HK-2 (cell line): ENCODE measurements around the gene CES2.
"Not testable (repeated sequence)": the region's sequence is repeated elsewhere in the genome, so short reads cannot be mapped to it uniquely, and the experiment has no call there.

Experiments used
- DNase-seq: peaks from one replicate; pipeline ENCODE4 v3.0.0-alpha.2; 2018; ENCODE audit not compliant: unreplicated experiment

Gene CES2

GRCh38 chr16:66935314-66936011 lies at the start of gene CES2:
Gene CES2 (plus strand): TSS chr16:66935516. CDS start chr16:66935636, 120 bp downstream.
- DNase-seq, result peak; percentile 72

- no peak for DNase-seq
Observed at GRCh38 chr16:66886321-66886720, 49.0 kb upstream of the CES2 start.

GRCh38 chr16:66886914-66887313 lies 48.4 kb upstream of the CES2 start:
- no peak for DNase-seq

GRCh38 chr16:66888647-66889615 lies 46.4 kb upstream of the CES2 start:
- DNase-seq, result no peak

GRCh38 chr16:66889622-66890021 lies 45.7 kb upstream of the CES2 start:
- no peak for DNase-seq

GRCh38 chr16:66890799-66891198 lies 44.5 kb upstream of the CES2 start:
- no peak for DNase-seq

GRCh38 chr16:66891360-66891759 lies 44.0 kb upstream of the CES2 start:
- DNase-seq, result no peak

- DNase-seq, result no peak
Observed at GRCh38 chr16:66891797-66892196, 43.5 kb upstream of the CES2 start.

- DNase-seq, result no peak
Observed at GRCh38 chr16:66894055-66894454, 41.3 kb upstream of the CES2 start.

- DNase-seq, result peak; percentile 67
Observed at GRCh38 chr16:66894948-66895688, 40.2 kb upstream of the CES2 start.

- DNase-seq, result no peak
Observed at GRCh38 chr16:66895689-66895979, 39.7 kb upstream of the CES2 start.

- DNase-seq, result no peak
Observed at GRCh38 chr16:66895999-66896398, 39.3 kb upstream of the CES2 start.

- not testable (repeated sequence) for DNase-seq
Observed at GRCh38 chr16:66896682-66897081, 38.6 kb upstream of the CES2 start.

GRCh38 chr16:66898207-66898606 lies 37.1 kb upstream of the CES2 start:
- DNase-seq, result peak; percentile 68

GRCh38 chr16:66898933-66899309 lies 36.4 kb upstream of the CES2 start:
- no peak for DNase-seq

- DNase-seq, result no peak
Observed at GRCh38 chr16:66899310-66899944, 35.9 kb upstream of the CES2 start.

GRCh38 chr16:66899945-66900710 lies 35.2 kb upstream of the CES2 start:
- DNase-seq, result peak; percentile 83

- DNase-seq, result no peak
Observed at GRCh38 chr16:66900721-66901441, 34.4 kb upstream of the CES2 start.

GRCh38 chr16:66901626-66902025 lies 33.7 kb upstream of the CES2 start:
- DNase-seq, result no peak
